Myocyte (in vitro differentiated cells): ENCODE results near the gene GBE1. TPM values are rescaled to one million over a fixed set of nuclear protein-coding genes. Genes with fewer than 3 reads are reported as not detected.
"Not testable (repeated sequence)": the region's sequence is repeated elsewhere in the genome, so short reads cannot be mapped to it uniquely, and the experiment has no call there.

Source experiments
- DNase-seq: peaks from one replicate; pipeline ENCODE4 v3.0.0-alpha.2; 2012; ENCODE audit warnings: low read depth
- polyA plus RNA-seq: library from polyadenylated mRNA; unstranded; fragments of >200 nt; gene quantifications from one replicate; pipeline ENCODE4 v1.2.1, GENCODE V29; 2012; ENCODE audit warnings: missing spikeins
- total RNA-seq: library from RNA; depleted of rRNA; stranded (reverse); fragments of >200 nt; gene quantifications from 2 replicates; pipeline ENCODE4 v1.2.3, GENCODE V29; 2014

The GBE1 gene
- 92.1 and 96.4 TPM in 2 replicates for total RNA-seq
- 67.2 TPM for polyA plus RNA-seq

GRCh38 chr3:81760924-81761903 lies at the start of gene GBE1:
Gene GBE1, minus strand, starts transcription at chr3:81761645. Its CDS starts 128 bp downstream, at chr3:81761517.
- DNase-seq = peak; percentile 95

DNA sequence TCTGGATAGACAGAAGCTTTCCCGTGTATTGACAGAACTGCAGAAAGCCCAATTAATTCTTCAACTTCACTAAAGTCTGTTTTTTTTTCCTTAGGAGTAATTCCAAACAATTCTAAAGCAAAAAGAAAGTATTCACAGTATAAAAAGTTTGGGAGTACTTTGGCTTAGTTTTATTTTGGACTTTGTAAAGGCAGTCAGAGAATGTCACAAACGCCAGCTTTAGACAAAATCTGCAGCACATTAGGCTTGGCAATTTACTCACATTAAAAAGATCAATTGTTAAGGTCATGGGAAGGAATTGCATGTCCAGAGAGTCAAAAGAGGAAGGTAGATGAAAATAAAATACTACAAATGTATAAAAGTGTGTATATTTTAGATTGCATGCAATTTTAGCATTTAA lies 47.5 kb upstream of the GBE1 start:
- DNase-seq = no peak

- peak; percentile 31 for DNase-seq
Observed at GRCh38 chr3:81799403-81799802, 38.0 kb upstream of the GBE1 start.

DNA sequence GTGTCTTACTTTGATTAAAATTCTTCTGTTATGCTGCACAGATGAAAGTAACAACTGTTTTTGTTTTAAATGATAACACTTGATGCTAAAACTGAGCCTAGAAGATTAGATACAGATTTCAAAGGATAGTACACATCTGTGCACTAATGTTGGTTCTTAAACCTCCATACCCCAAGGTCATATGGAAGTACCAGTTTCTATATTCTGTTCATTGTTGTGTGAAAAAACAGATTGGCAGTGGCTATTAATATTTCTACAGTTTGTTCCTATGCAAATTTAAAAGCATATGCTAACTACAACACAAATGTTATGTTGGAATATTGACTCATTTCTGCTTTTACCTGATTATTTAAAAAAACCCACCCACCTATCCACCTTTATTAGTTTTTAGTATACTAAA lies 32.0 kb upstream of the GBE1 start:
- no peak for DNase-seq

DNA sequence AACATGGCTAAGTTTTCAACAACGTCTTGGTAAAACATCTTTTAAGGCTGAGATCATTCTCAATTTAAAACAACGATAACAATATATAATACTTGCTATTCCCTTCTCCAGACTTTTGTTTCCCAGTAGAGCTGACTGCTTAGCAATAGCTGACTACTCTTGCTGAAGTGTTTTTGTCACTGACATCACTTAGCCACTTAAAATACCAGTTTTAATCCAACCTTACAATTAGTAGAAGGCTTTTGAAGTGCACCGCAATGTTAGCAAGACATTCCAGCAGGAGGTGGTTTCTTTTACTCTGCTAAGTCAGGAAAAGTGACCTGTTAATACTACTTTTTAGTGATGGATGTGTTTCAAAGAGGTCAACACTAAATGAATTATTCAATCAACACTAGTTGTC lies 28.7 kb upstream of the GBE1 start:
- no peak for DNase-seq

DNA sequence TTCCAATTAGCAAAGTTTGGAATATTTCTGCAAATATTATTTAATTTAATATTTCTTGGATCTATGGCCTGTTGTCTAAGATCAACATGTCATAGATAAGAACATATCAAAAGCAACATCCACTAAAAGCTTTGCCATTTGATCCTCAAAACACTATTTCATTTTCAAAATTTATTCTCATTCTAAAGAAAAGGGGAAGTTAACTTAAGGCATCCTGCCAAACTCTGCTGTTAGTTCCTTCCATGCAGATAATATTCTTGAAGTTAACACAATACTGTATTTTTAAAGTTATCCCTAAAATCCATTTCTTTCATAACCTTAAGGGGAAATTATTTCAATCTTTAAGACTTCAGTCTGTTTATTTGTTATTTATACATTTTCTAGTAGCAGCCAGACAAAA lies 28.2 kb upstream of the GBE1 start:
- no peak for DNase-seq

- DNase-seq = peak; percentile 60
Observed at GRCh38 chr3:81788610-81789009, 27.2 kb upstream of the GBE1 start.

DNA sequence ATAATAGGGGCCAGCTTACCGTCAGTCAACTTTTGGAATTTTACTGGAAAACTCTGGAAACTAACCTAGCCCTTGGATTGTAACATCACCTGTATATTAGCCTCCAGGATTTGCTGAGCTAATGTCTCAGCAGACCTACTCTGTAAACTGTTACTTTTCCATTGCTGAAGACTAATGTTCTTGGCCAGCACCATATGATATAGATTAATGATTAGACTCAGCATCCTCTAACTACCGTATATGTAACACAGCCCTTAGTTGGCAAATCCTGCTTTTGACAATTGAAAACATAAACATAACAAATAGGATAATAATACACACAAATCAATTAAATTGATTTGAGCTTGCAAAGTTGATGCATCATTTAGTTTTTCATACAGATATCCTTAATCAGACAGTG lies 26.6 kb upstream of the GBE1 start:
- DNase-seq = no peak

- DNase-seq = no peak
Observed at GRCh38 chr3:81782585-81782984, 21.1 kb upstream of the GBE1 start.

DNA sequence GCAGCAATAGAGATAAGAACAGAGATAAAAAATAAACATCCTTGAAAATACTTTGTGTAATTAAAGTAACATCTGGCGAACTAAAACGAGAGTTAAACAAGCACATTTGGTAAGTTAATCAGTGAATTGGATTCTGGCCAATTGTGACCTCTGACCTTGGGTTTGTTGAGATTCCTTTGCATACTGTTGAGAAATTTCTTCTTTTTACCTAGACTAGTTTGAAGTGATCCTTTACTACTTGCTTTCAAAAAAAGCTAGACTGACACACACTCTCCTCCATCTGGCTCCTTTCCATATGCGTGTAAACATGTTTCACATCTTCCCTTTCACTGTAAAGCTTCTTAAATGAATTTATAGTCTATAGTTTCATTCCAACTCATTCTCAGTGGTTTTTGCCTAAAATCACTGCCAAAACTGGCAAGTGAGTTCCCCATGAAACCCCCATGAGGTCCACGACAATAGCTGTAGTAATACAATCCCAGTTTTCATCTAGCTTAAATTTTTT lies 17.3 kb upstream of the GBE1 start:
- DNase-seq = no peak

DNA sequence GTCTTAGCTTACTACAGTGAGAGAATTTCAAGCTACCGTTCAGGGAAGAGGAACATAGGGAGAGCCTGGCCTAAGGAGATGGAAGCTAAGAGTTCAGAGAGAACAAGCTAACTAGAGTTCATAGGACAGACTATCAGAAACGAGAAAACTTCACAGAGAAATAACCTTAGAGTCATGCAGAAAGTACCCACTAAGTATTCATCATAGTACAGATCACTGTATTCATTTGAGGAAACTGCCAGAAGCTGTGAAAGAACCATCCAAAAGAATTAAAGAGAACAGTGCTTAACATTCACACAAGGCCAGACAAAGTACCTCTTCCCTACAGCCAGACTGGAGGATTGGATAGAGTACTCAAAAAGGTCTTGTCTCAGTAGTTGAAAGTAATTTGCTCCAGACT lies 15.2 kb upstream of the GBE1 start:
- no peak for DNase-seq

GRCh38 chr3:81770710-81771109 lies 9.3 kb upstream of the GBE1 start:
- DNase-seq = no peak

DNA sequence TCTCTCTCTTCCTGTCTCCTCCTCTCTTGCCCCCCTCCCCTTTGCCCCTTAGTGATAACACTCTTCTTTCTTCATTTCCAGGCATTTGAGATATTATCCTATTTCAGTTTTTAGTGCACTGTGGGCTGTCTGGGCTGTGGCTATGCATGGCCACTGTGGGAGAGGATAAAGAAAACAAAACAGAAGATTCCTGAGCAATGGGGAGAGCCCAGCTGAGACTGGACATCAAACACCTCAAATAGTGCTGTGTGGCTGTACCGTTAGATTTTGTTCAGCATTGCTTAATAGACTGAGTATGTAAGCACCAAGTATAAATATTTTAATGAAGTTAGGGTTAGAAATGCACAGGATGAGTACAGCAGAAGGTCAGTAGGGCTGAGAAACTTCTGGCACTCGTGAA lies 7.9 kb upstream of the GBE1 start:
- no peak for DNase-seq

DNA sequence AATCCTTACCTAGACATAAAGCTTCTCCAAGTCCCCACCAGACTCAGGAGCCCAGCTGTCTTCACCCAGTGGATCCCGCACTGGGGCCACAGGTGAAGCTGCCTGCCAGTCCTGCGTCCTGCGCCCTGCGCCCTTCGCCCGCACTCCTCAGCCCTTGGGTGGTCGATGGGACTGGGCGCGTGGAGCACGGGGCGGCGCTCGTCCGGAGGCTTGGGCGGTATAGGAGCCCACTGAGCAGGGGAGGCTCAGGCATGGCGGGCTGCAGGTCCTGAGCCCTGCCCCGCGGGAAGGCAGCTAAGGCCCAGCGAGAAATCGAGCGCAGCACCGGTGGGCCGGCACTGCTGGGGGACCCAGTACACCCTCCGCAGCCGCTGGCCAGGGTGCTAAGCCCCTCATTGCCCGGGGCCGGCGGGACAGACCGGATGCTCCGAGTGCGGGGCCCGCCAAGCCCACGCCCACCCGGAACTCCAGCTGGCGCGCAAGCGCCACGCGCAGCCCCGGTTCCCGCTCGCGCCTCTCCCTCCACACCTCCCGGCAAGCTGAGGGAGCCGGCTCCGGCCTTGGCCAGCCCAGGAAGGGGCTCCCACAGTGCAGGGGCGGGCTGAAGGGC lies 5.9 kb upstream of the GBE1 start:
- DNase-seq = not testable (repeated sequence)

DNA sequence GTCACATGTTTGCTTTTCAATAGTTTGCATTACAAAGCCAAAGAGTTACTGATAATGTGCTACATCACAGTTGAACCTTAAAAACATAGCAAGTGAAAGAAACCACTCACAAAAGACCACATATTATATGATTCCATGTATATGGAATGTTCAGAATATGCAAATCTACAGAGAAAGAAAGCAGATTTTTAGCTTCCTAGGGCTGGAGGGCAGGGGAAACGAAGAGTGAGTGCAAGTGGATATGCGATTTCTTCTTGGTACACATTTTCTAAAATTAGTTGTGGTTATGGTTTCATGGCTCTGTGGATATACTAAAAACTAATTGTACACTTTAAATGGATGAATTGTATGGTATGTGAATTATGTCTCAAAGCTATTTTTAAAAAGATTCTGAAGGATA lies 4.0 kb upstream of the GBE1 start:
- no peak for DNase-seq

DNA sequence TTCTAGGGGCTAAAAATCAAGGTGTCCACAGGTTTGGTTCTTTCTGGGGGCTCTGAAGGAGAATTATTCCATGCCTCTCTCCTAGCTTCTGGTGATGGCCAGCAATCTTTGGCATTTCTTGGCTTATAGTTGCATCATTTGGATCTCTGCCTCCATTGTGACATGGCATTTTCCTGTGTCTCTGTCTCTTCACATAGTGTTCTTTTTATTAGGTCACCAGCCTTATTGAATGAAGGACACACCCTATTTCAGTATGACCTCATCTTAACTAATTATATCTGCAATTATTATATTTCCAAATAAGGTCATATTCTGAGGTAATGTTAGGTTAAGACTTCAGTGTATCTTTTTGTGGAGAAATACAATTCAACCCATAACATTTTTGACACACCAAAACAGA lies 3.2 kb upstream of the GBE1 start:
- no peak for DNase-seq

DNA sequence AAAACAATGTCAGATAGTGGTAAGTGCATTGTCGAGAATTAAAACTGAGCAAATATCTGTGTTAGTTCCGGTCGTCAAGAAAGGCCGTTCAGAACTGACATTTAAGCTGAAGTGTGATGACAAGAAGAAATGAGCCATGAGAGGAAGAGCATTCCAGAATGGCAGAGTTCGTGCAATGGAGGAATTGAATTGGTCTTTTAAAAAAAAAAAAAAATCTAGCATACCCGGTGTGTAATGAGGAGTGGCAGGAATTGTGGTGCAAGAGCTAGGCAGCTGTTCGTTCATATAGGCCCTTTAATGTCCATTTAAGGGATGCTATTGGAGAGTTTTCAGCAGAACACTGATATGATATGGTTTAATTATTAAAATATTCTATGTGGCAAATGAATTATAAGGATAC lies 2.6 kb upstream of the GBE1 start:
- DNase-seq = no peak

GRCh38 chr3:81763001-81763400 lies 1.6 kb upstream of the GBE1 start:
- DNase-seq = no peak

- DNase-seq = no peak
Observed at GRCh38 chr3:81761904-81762580, 597 bp upstream of the GBE1 start.

DNA sequence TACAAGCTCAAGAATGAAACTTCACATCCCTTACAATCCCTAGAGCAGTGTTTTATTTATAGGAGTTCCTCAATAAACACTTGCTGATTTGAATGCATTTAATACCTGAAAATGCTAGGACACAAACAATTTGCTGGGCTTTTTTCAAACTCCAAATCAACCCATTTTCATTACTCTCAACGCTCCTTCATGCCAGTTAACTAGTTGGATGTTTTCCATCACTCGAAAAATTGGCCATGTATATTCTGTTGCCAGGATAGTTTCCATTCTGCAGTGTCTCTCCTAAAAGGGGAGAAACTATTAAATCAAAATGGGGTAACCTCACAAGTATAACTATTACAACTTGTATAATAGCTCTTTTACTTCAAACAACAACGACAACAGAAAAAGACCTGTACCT lies 1.2 kb downstream of the GBE1 start:
- DNase-seq = peak; percentile 34

- not testable (repeated sequence) for DNase-seq
Observed at GRCh38 chr3:81758771-81759170, 2.7 kb downstream of the GBE1 start.

DNA sequence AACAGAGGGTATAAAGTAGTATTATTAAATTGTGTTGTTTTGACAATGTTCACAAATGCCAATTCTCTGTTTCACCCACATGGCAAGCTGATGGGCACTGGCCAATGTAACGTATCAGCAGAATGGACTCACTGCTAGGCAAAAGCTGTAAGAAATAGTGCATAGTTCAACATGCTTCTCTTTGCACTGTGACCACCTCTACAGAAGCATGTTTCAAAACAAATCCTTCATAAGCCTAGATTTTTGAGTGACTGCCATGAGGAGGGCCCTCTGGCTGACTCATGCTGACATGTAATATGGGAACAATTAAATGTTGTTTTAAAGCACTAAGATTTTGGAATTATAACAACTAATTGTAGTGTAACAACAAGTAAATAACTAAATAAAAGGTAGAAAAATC lies 3.2 kb downstream of the GBE1 start:
- DNase-seq = peak; percentile 51
